Panc1 (cell line): ENCODE results near the gene IFT52. TPM values are rescaled to one million over a fixed set of nuclear protein-coding genes. Genes with fewer than 3 reads are reported as not detected.

ENCODE experiments used
- ATAC-seq: fragments of 200-7000 bp; cut with Tn5 transposase; 2 replicates; pipeline ENCODE4 v1.9.1; 2020; ENCODE audit warnings: mild to moderate bottlenecking, moderate library complexity
- BruUV-seq: library from RNA; stranded (reverse); fragments of 400-500 nt; replicated peaks from 2 replicates; lab custom pipeline; 2021; lab: Mats Ljungman, UMichigan
- CTCF ChIA-PET: fragments of 300-600 bp; sonication (Branson Sonifier 250); formaldehyde crosslinking; loops from one replicate; lab custom pipeline; 2022; ENCODE audit warnings: antibody characterized with exemption; lab: Charles Lee
- POLR2A ChIA-PET: fragments of 300-600 bp; sonication (Branson Sonifier 250); formaldehyde crosslinking; loops from one replicate; lab custom pipeline; 2022; ENCODE audit warnings: antibody characterized with exemption; lab: Charles Lee
- DNase-seq: peaks from one replicate; pipeline ENCODE4 v3.0.0-alpha.2; 2010; ENCODE audit warnings: low read depth, low spot score
- H3K27ac ChIP-seq: 2 replicates; pipeline ENCODE4 v1.5.1; 2011; ENCODE audit warnings: mild to moderate bottlenecking, low read length, inconsistent platforms
- H3K27me3 ChIP-seq: fragments of 200-500 bp; sonication (Bioruptor generic); 2 replicates; pipeline ENCODE4 v1.6.0; 2014; ENCODE audit warnings: low read length, inconsistent platforms; ENCODE audit not compliant: control insufficient read depth, insufficient read depth
- H3K36me3 ChIP-seq: fragments of 200-500 bp; sonication (Bioruptor generic); 2 replicates; pipeline ENCODE4 v1.5.1; 2014; ENCODE audit warnings: inconsistent platforms, mild to moderate bottlenecking, low read length, moderate library complexity; ENCODE audit not compliant: control insufficient read depth, insufficient read depth
- H3K4me1 ChIP-seq: 2 replicates; pipeline ENCODE4 v1.5.1; 2011; ENCODE audit warnings: inconsistent platforms, mild to moderate bottlenecking, low read length, moderate library complexity; ENCODE audit not compliant: control insufficient read depth, insufficient read depth
- H3K4me3 ChIP-seq, 2 experiments: 2 replicates each; pipeline ENCODE4 v1.5.1; 2011 to 2012; ENCODE audit warnings: low read depth in 2 of 2, low read length in 2 of 2, mild to moderate bottlenecking in 2 of 2, inconsistent platforms in 1 of 2, moderate library complexity in 1 of 2
- H3K9me3 ChIP-seq: fragments of 200-500 bp; sonication (Bioruptor generic); 2 replicates; pipeline ENCODE4 v1.5.1; 2014; ENCODE audit warnings: low read depth, mild to moderate bottlenecking, inconsistent platforms, low read length, moderate library complexity; ENCODE audit not compliant: control insufficient read depth, insufficient read depth
- POLR2AphosphoS5 ChIP-seq: IDR thresholded peaks from 2 replicates; pipeline ENCODE4 v1.6.1; 2012; ENCODE audit warnings: mild to moderate bottlenecking, low read depth, low read length, moderate library complexity
- SIN3A ChIP-seq: IDR thresholded peaks from 2 replicates; pipeline ENCODE4 v1.6.1; 2012; ENCODE audit warnings: low read depth, mild to moderate bottlenecking, low read length, moderate library complexity, borderline replicate concordance; ENCODE audit not compliant: insufficient read depth
- TCF7L2 ChIP-seq: IDR thresholded peaks from 2 replicates; pipeline ENCODE4 v1.6.1; 2011; ENCODE audit warnings: mild to moderate bottlenecking, low read depth, low read length, inconsistent platforms
- in situ Hi-C: cut with HindIII; loops from 2 replicates; pipeline ENCODE4 v1.10.0; 2016; ENCODE audit warnings: low sequenced_read_pairs, low pct_unique_long_range_greater_than_20kb
- intact Hi-C: fragments of 100-400 bp; cut with micrococcal nuclease; formaldehyde crosslinking; loops from one replicate; pipeline ENCODE4 v1.10.0; 2022; ENCODE audit not compliant: unreplicated experiment
- total RNA-seq: library from RNA; stranded (reverse); gene quantifications from one replicate; pipeline ENCODE4 v1.2.1, GENCODE V29; 2021; ENCODE audit not compliant: unreplicated experiment
- TF ChIP-seq, protein P1 (sequence below), 2 experiments: IDR thresholded peaks; 2 replicates each; pipeline ENCODE4 v1.6.1; 2011 to 2012; ENCODE audit warnings: low read depth in 2 of 2, control low read depth in 1 of 2, low read length in 1 of 2, mild to moderate bottlenecking in 1 of 2, moderate library complexity in 1 of 2; ENCODE audit not compliant: insufficient read depth in 1 of 2
- TF ChIP-seq, protein P2 (sequence below): fragments of 450-650 bp; IDR thresholded peaks from 2 replicates; pipeline ENCODE4 v1.5.1; 2017; ENCODE audit warnings: mild to moderate bottlenecking

Gene IFT52
- total RNA-seq, 1 experiment from 2014 or later, result 29.2 TPM

DNA sequence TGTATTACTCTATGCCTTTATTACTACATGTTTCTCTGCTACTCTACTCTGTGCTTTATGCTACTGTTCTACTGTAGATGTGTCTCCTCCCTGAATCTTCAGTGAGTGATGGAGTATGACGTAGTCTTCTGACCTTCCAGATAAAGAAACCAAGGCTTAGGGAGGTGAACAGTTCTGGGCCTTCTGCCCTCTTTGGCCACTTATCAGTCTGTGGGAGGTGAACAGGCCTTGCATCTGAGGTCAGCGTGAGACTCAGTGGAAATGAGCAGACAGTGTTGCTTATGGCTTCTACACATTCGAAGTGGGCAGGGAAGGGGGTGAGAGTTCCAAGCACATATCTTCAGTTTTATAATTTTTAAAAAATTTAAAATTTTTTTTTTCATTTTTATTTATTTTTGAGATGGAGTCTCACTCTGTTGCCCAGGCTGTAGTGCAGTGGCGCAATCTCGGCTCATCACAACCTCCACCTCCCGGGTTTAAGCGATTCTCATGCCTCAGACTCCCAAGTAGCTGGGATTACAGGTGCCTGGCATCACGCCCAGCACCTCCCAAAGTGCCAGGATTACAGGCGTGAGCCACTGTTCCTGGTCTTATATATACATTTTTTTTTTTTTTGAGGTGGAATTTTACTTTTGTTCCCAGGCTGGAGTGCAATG is 100.3 kb downstream of the IFT52 start:
- Histone ChIP-seq H3K36me3 (no peaks in the 10 kb centered on the region; the same call in 1 of the 2 replicates), H3K27me3 (no peaks in the 10 kb centered on the region), H3K4me1 (no peaks in the 10 kb centered on the region), H3K4me3 (no peak overlapping the region), H3K27ac (no peak overlapping the region), H3K9me3 (no peaks in the 10 kb centered on the region)
- ATAC-seq, result no peak
- intact Hi-C loops (loop anchor here (10.0 kb wide), 1 partner anchor 146 kb away; no protein-coding TSS in a partner anchor), in situ Hi-C loops (no loop called here)
- DNase-seq, result no peak
- POLR2A ChIA-PET, result no interaction called here
- CTCF ChIA-PET, result interaction anchor here (0.7 kb wide), 1 partner anchor 41 kb away, joined by 4 read pairs; no protein-coding TSS in a partner anchor
- TF ChIP-seq POLR2AphosphoS5 (no peak), SIN3A (no peak), TCF7L2 (no peak)
- TF ChIP-seq, protein P1, sequence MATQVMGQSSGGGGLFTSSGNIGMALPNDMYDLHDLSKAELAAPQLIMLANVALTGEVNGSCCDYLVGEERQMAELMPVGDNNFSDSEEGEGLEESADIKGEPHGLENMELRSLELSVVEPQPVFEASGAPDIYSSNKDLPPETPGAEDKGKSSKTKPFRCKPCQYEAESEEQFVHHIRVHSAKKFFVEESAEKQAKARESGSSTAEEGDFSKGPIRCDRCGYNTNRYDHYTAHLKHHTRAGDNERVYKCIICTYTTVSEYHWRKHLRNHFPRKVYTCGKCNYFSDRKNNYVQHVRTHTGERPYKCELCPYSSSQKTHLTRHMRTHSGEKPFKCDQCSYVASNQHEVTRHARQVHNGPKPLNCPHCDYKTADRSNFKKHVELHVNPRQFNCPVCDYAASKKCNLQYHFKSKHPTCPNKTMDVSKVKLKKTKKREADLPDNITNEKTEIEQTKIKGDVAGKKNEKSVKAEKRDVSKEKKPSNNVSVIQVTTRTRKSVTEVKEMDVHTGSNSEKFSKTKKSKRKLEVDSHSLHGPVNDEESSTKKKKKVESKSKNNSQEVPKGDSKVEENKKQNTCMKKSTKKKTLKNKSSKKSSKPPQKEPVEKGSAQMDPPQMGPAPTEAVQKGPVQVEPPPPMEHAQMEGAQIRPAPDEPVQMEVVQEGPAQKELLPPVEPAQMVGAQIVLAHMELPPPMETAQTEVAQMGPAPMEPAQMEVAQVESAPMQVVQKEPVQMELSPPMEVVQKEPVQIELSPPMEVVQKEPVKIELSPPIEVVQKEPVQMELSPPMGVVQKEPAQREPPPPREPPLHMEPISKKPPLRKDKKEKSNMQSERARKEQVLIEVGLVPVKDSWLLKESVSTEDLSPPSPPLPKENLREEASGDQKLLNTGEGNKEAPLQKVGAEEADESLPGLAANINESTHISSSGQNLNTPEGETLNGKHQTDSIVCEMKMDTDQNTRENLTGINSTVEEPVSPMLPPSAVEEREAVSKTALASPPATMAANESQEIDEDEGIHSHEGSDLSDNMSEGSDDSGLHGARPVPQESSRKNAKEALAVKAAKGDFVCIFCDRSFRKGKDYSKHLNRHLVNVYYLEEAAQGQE (IDR thresholded peaks at IDR 0.05; ENCODE audit: insufficient read depth in 1 of 2, low read depth in 2 of 2, low read length in 1 of 2), result no peak
- TF ChIP-seq, protein P2, sequence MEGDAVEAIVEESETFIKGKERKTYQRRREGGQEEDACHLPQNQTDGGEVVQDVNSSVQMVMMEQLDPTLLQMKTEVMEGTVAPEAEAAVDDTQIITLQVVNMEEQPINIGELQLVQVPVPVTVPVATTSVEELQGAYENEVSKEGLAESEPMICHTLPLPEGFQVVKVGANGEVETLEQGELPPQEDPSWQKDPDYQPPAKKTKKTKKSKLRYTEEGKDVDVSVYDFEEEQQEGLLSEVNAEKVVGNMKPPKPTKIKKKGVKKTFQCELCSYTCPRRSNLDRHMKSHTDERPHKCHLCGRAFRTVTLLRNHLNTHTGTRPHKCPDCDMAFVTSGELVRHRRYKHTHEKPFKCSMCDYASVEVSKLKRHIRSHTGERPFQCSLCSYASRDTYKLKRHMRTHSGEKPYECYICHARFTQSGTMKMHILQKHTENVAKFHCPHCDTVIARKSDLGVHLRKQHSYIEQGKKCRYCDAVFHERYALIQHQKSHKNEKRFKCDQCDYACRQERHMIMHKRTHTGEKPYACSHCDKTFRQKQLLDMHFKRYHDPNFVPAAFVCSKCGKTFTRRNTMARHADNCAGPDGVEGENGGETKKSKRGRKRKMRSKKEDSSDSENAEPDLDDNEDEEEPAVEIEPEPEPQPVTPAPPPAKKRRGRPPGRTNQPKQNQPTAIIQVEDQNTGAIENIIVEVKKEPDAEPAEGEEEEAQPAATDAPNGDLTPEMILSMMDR, result no peak
- BruUV-seq, result no TSS peak

DNA sequence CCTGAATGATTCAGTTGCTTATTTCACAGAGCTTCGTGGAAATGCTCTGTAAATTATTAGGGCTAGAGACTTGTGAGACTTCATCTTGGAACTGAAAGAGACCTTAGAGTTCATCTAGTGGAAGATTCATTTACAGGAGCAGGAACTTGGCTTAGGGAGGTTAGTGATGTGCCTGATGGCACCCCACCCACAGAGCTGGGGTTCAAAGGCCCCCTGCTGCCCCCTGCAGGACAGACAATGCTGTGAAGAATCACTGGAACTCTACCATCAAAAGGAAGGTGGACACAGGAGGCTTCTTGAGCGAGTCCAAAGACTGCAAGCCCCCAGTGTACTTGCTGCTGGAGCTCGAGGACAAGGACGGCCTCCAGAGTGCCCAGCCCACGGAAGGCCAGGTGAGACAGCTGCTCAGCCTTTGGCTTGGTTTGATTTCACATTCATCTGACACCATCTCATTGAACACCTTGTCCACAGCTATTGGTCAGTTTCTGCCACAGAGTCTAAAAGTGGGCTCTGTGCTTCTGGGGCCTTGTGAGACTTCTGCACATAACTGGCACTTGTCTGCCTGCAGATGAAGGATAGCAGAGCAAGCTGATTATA is 101.3 kb downstream of the IFT52 start:
- intact Hi-C loops, result loop anchor here (10.0 kb wide), 1 partner anchor 147 kb away; no protein-coding TSS in a partner anchor
- Histone ChIP-seq H3K4me1 (no peaks in the 10 kb centered on the region), H3K36me3 (no peaks in the 10 kb centered on the region; the same call in 1 of the 2 replicates), H3K27ac (no peak overlapping the region), H3K9me3 (no peaks in the 10 kb centered on the region), H3K4me3 (no peak overlapping the region), H3K27me3 (no peaks in the 10 kb centered on the region)
- peak; percentile 84 for ATAC-seq
- DNase-seq, result peak; percentile 27
- TF ChIP-seq, protein P1 (IDR thresholded peaks at IDR 0.05; ENCODE audit: insufficient read depth in 1 of 2, low read depth in 2 of 2, low read length in 1 of 2), result no peak
- TF ChIP-seq, protein P2, result no peak; the same call in 1 of the 2 replicates
- TF ChIP-seq TCF7L2 (no peak), POLR2AphosphoS5 (no peak), SIN3A (no peak)
- ChIA-PET POLR2A (interaction anchor here (0.6 kb wide), 1 partner anchor 46 kb away, joined by 3 read pairs; no protein-coding TSS in a partner anchor), CTCF (interaction anchor here (0.7 to 1.0 kb wide), 4 partner anchors 40 to 242 kb away, joined by 3 to 4 read pairs (median 4); partner anchors contain the start of gene IFT52)
- no TSS peak for BruUV-seq
- in situ Hi-C loops, result no loop called here
